ENCODE measurements around the gene IFI27L2. TPM values are rescaled to one million over a fixed set of nuclear protein-coding genes. Genes with fewer than 3 reads are reported as not detected.

IFI27L2 gene
- total and polyA plus RNA-seq, 2 of the 8 experiments (the other 6 are each of a cell fraction or from before 2014, with no cell fraction given): 14.0 to 69.6 TPM

DNA sequence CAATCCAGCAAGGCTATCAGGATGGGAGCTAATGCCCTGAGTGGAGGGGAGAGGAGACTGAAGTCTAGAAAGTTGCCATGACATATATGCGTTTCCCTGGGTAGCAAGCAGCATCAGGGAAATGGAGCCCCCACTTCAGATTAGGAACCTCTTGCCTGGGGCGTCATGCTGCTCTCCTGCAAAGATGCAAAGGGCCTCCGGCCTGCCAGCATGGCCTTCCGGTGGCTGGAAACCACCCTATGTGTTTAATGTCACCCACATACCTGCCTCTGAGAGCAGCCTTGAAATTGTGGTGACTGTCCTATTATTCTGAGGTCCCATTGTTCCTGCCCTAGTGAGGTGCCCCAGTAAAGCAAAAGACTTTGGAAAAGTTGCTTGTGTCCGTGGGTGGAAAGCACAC, 10.0 kb upstream of the IFI27L2 start:
- Histone ChIP-seq H4K8ac (ENCODE audit: extremely low read depth, insufficient read depth, low read length) (no peak overlapping the region), H3K79me2 (ENCODE audit: control insufficient read depth in 1 of 2, insufficient read depth in 2 of 2, low read length in 2 of 2) (no peaks in the 10 kb centered on the region), H3K14ac (ENCODE audit: insufficient read length) (no peak overlapping the region), H3K36me3 (ENCODE audit: control insufficient read depth in 2 of 4, insufficient read depth in 4 of 4, low read length in 3 of 4) (no peaks in the 10 kb centered on the region; a peak in 1 of 8 replicates), H2BK20ac (ENCODE audit: low read length) (no peak overlapping the region), H3K27ac (ENCODE audit: low read depth, low read length) (no peak overlapping the region), H3K9ac (replicated peaks in 1 of 4; ENCODE audit: extremely low read depth in 1 of 4, low read depth in 3 of 4, low read length in 3 of 4) (no peak overlapping the region), H3K4me2 (ENCODE audit: insufficient read depth in 1 of 2, low read depth in 2 of 2, low read length in 2 of 2) (0 out of 4 replicates have a peak overlapping the region, but pooled peaks of 1 of the 2 experiments have one; percentile 18), H3K23me2 (ENCODE audit: low read depth, low read length) (no peaks in the 10 kb centered on the region), H3K18ac (ENCODE audit: extremely low read depth, low read length) (no peak overlapping the region), H2AK5ac (ENCODE audit: low read depth, low read length) (no peak overlapping the region), H4K5ac (ENCODE audit: insufficient read length, low read depth, low read length) (no peak overlapping the region), H2BK5ac (ENCODE audit: low read depth, low read length) (no peak overlapping the region), H3K4me3 (ENCODE audit: extremely low read depth in 1 of 4, insufficient read depth in 2 of 4, low read depth in 3 of 4, low read length in 4 of 4) (no peak overlapping the region), H3K4me1 (replicated peaks in 1 of 4; ENCODE audit: control insufficient read depth in 3 of 4, insufficient read depth in 4 of 4, low read length in 3 of 4) (peaks cover 5 to 17% (median 8%) of the 10 kb centered on the region in 4 experiments; a peak in 6 of 7 replicates), H2AFZ (ENCODE audit: low read length) (no peak overlapping the region), H2BK120ac (replicated peaks; ENCODE audit: low read depth, low read length) (no peak overlapping the region), H3K23ac (ENCODE audit: insufficient read length) (no peak overlapping the region), H3K27me3 (replicated peaks in 1 of 4; ENCODE audit: control insufficient read depth in 3 of 4, extremely low read depth in 1 of 4, insufficient read depth in 3 of 4, low read length in 3 of 4) (no peaks in the 10 kb centered on the region), H2BK15ac (ENCODE audit: low read length) (no peak overlapping the region), H4K20me1 (replicated peaks in 1 of 2; ENCODE audit: control insufficient read depth in 1 of 2, insufficient read depth in 2 of 2, low read length in 2 of 2) (no peaks in the 10 kb centered on the region), H3K79me1 (ENCODE audit: low read depth, low read length) (no peaks in the 10 kb centered on the region), H3K9me3 (ENCODE audit: insufficient read depth in 2 of 2, low read depth in 1 of 2, low read length in 1 of 2) (peaks cover 5 to 8% of the 10 kb centered on the region in 2 experiments; a peak in 1 of 4 replicates), H3K4ac (replicated peaks; ENCODE audit: insufficient read length, low read depth, low read length) (no peak overlapping the region), H4K91ac (replicated peaks; ENCODE audit: insufficient read length, low read length) (no peak overlapping the region), H2BK12ac (ENCODE audit: low read depth, low read length) (no peak overlapping the region), H3K56ac (replicated peaks; ENCODE audit: insufficient read length, low read depth, low read length) (no peak overlapping the region)
- WGBS, 2 experiments (ENCODE audit: extremely low coverage in 1 of 2, insufficient coverage in 1 of 2, insufficient read length in 1 of 2, insufficient replicate concordance in 2 of 2, low coverage in 1 of 2, low lambda C conversion rate in 2 of 2, missing lambda C conversion rate in 1 of 2): 86% methylated on average over 5 of the region's 5 CpGs; no CpG with 5 or more reads in 1 of the 2 experiments
- POLR2A ChIA-PET (ENCODE audit: partially characterized antibody): interaction anchor here (0.6 kb wide), 1 partner anchor 557 kb away, joined by 4 read pairs; no protein-coding TSS in a partner anchor
- no peak for DNase-seq (ENCODE audit: low read depth in 1 of 2, low spot score in 2 of 2)
- CTCF ChIA-PET (ENCODE audit: partially characterized antibody): interaction anchor here (0.6 to 9.2 kb wide), 17 partner anchors 13 to 348 kb away, joined by 3 to 148 read pairs (median 4); partner anchors contain the start of gene CCDC197
- no peak for FAIRE-seq
- TF ChIP-seq BRCA1 (IDR thresholded peaks at IDR 0.05; ENCODE audit: low read depth, low read length) (no peak), SIX5 (IDR thresholded peaks at IDR 0.05; ENCODE audit: low read depth, low read length) (no peak), HDAC2 (IDR thresholded peaks at IDR 0.05; ENCODE audit: borderline replicate concordance in 1 of 2, low read depth in 2 of 2, low read length in 2 of 2) (no peak), RNF2 (IDR thresholded peaks at IDR 0.05; ENCODE audit: borderline replicate concordance, low read depth, low read length, missing control alignments, poor library complexity, severe bottlenecking) (no peak), KDM5A (IDR thresholded peaks at IDR 0.05; ENCODE audit: low read length) (no peak), PHF8 (conservative IDR thresholded peaks at IDR 0.05; ENCODE audit: low read depth, low read length) (no peak), MAFK (IDR thresholded peaks at IDR 0.05; ENCODE audit: low read depth, low read length) (no peak), CEBPB (IDR thresholded peaks at IDR 0.05; ENCODE audit: low read depth, low read length) (no peak), HDAC6 (IDR thresholded peaks at IDR 0.05; ENCODE audit: low read depth, low read length) (no peak), BCL11A (IDR thresholded peaks at IDR 0.05; ENCODE audit: low read depth in 2 of 2, low read length in 2 of 2) (no peak), NANOG (IDR thresholded peaks at IDR 0.05; ENCODE audit: insufficient read depth, low read depth, low read length, poor library complexity, severe bottlenecking) (no peak), POLR2A (IDR thresholded peaks at IDR 0.05; ENCODE audit: control extremely low read depth in 1 of 2, low read depth in 2 of 2, low read length in 2 of 2) (no peak), CREB1 (IDR thresholded peaks at IDR 0.05) (no peak), SIRT6 (IDR thresholded peaks at IDR 0.05; ENCODE audit: low read length) (no peak), EGR1 (IDR thresholded peaks at IDR 0.05; ENCODE audit: borderline replicate concordance, low read depth, low read length) (no peak)
